NCI-H1930 (cell line): ENCODE data around the gene GSAP.
"Not testable (repeated sequence)": the region's sequence is repeated elsewhere in the genome, so short reads cannot be mapped to it uniquely, and the experiment has no call there.

ENCODE experiments used
- DNase-seq, 2 experiments: peaks; one replicate each; lab custom pipeline; 2025; lab: John Stamatoyannopoulos, UW

The GSAP gene

GRCh38 chr7:77354484-77354883 lies 61.7 kb downstream of the GSAP start:
- no peak for DNase-seq

GRCh38 chr7:77353911-77354310 lies 62.2 kb downstream of the GSAP start:
- no peak for DNase-seq

GRCh38 chr7:77353407-77353721 lies 62.8 kb downstream of the GSAP start:
- DNase-seq: no peak

- no peak for DNase-seq
Observed at GRCh38 chr7:77352665-77353406, 63.3 kb downstream of the GSAP start.

GRCh38 chr7:77351539-77352004 lies 64.6 kb downstream of the GSAP start:
- DNase-seq: no peak

- DNase-seq: no peak
Observed at GRCh38 chr7:77349141-77349540, 67.0 kb downstream of the GSAP start.

GRCh38 chr7:77348371-77348813 lies 67.8 kb downstream of the GSAP start:
- DNase-seq: no peak

GRCh38 chr7:77346441-77346840 lies 69.7 kb downstream of the GSAP start:
- no peak for DNase-seq

GRCh38 chr7:77345426-77345825 lies 70.7 kb downstream of the GSAP start:
- not testable (repeated sequence) for DNase-seq

GRCh38 chr7:77339726-77340125 lies 76.4 kb downstream of the GSAP start:
- DNase-seq: no peak

- DNase-seq: no peak
Observed at GRCh38 chr7:77338883-77339629, 77.1 kb downstream of the GSAP start.

- no peak for DNase-seq
Observed at GRCh38 chr7:77338260-77338659, 77.9 kb downstream of the GSAP start.

GRCh38 chr7:77337456-77337990 lies 78.6 kb downstream of the GSAP start:
- DNase-seq: no peak

- DNase-seq: no peak
Observed at GRCh38 chr7:77335581-77335980, 80.6 kb downstream of the GSAP start.

GRCh38 chr7:77334039-77334438 lies 82.1 kb downstream of the GSAP start:
- DNase-seq: not testable (repeated sequence)

GRCh38 chr7:77331938-77332695 lies 84.0 kb downstream of the GSAP start:
- DNase-seq: peak; percentile 50 to 68

- DNase-seq: peak in 1 of 2 experiments; percentile 17
Observed at GRCh38 chr7:77330169-77330882, 85.8 kb downstream of the GSAP start.

- DNase-seq: no peak
Observed at GRCh38 chr7:77329466-77330168, 86.5 kb downstream of the GSAP start.

- DNase-seq: no peak
Observed at GRCh38 chr7:77328669-77329068, 87.5 kb downstream of the GSAP start.

- DNase-seq: no peak
Observed at GRCh38 chr7:77327932-77328628, 88.1 kb downstream of the GSAP start.
